Liver (tissue), 9 donors: ENCODE measurements around the gene DNAJB6. TPM values are rescaled to one million over a fixed set of nuclear protein-coding genes. Genes with fewer than 3 reads are reported as not detected.

Source experiments
- DNase-seq: peaks from one replicate; pipeline ENCODE4 v3.0.0-alpha.2; 2017; ENCODE audit warnings: low spot score
- H3K27ac ChIP-seq, 2 donors: one replicate each; pipeline ENCODE4 v1.7.0; 2013; ENCODE audit warnings: inconsistent platforms in 2 of 2, low read length in 2 of 2, control low read depth in 1 of 2, low read depth in 1 of 2, mild to moderate bottlenecking in 1 of 2
- H3K27me3 ChIP-seq, 4 donors: one replicate each; pipeline versions ENCODE4 v1.6.1 to v1.7.0; 2013; ENCODE audit warnings: low read length in 3 of 4, inconsistent platforms in 1 of 4, mild to moderate bottlenecking in 1 of 4, moderate library complexity in 1 of 4; ENCODE audit not compliant: control insufficient read depth in 4 of 4, insufficient read depth in 4 of 4
- H3K36me3 ChIP-seq, 4 donors: one replicate each; pipeline versions ENCODE4 v1.6.1 to v1.7.0; 2013; ENCODE audit warnings: low read length in 3 of 4, mild to moderate bottlenecking in 3 of 4, low read depth in 1 of 4, moderate library complexity in 1 of 4; ENCODE audit not compliant: control insufficient read depth in 4 of 4, insufficient read depth in 3 of 4
- H3K4me1 ChIP-seq, 4 donors: one replicate each; pipeline versions ENCODE4 v1.6.1 to v1.7.0; 2013; ENCODE audit warnings: low read length in 3 of 4, mild to moderate bottlenecking in 3 of 4, moderate library complexity in 1 of 4; ENCODE audit not compliant: control insufficient read depth in 4 of 4, insufficient read depth in 4 of 4
- H3K4me3 ChIP-seq, 3 donors: one replicate each; pipeline versions ENCODE4 v1.6.1 to v1.7.0; 2013; ENCODE audit warnings: low read length in 3 of 3, control low read depth in 1 of 3, low read depth in 1 of 3, mild to moderate bottlenecking in 1 of 3
- H3K9ac ChIP-seq, 2 donors: one replicate each; pipeline ENCODE4 v1.7.0; 2013; ENCODE audit warnings: low read length in 2 of 2, mild to moderate bottlenecking in 2 of 2, moderate library complexity in 2 of 2, control low read depth in 1 of 2, low read depth in 1 of 2
- H3K9me3 ChIP-seq, 4 donors: one replicate each; pipeline versions ENCODE4 v1.6.1 to v1.7.0; 2013; ENCODE audit warnings: low read length in 3 of 4; ENCODE audit not compliant: control insufficient read depth in 4 of 4
- ATF3 ChIP-seq: IDR thresholded peaks from 2 replicates; pipeline ENCODE4 v1.6.1; 2016; ENCODE audit warnings: antibody characterized with exemption
- CTCF ChIP-seq: fragments of 150-350 bp; IDR thresholded peaks from 2 replicates; pipeline ENCODE4 v1.5.1; 2017; ENCODE audit warnings: improper control_type of control experiment, low read depth, low read length; ENCODE audit not compliant: missing input control
- EGR1 ChIP-seq, 2 donors: IDR thresholded peaks; 2 replicates each; pipeline ENCODE4 v1.6.1; 2016 to 2018; ENCODE audit warnings: antibody characterized with exemption in 2 of 2, low read depth in 2 of 2
- FOXA1 ChIP-seq: IDR thresholded peaks from 2 replicates; pipeline ENCODE4 v1.6.1; 2016; ENCODE audit warnings: antibody characterized with exemption
- FOXA2 ChIP-seq: IDR thresholded peaks from 2 replicates; pipeline ENCODE4 v1.6.1; 2016; ENCODE audit warnings: antibody characterized with exemption
- GABPA ChIP-seq, 2 donors: IDR thresholded peaks in 1 of 2; conservative IDR thresholded peaks in 1 of 2; 2 replicates each; pipeline ENCODE4 v1.6.1; 2016; ENCODE audit warnings: antibody characterized with exemption in 2 of 2, mild to moderate bottlenecking in 1 of 2, moderate library complexity in 1 of 2
- HNF4A ChIP-seq, 2 donors: conservative IDR thresholded peaks; 2 replicates each; pipeline ENCODE4 v1.6.1; 2016; ENCODE audit warnings: antibody characterized with exemption in 2 of 2, mild to moderate bottlenecking in 2 of 2
- HNF4G ChIP-seq: IDR thresholded peaks from 2 replicates; pipeline ENCODE4 v1.6.1; 2016; ENCODE audit warnings: antibody characterized with exemption
- JUND ChIP-seq, 2 donors: IDR thresholded peaks; 2 replicates each; pipeline ENCODE4 v1.6.1; 2016; ENCODE audit warnings: antibody characterized with exemption in 2 of 2
- NR2F2 ChIP-seq: IDR thresholded peaks from 2 replicates; pipeline ENCODE4 v1.6.1; 2016; ENCODE audit warnings: antibody characterized with exemption
- RAD21 ChIP-seq, 2 donors: IDR thresholded peaks; 2 replicates each; pipeline ENCODE4 v1.6.1; 2016; ENCODE audit warnings: antibody characterized with exemption in 2 of 2, mild to moderate bottlenecking in 2 of 2
- REST ChIP-seq: IDR thresholded peaks from 2 replicates; pipeline ENCODE4 v1.6.1; 2016; ENCODE audit warnings: antibody characterized with exemption, mild to moderate bottlenecking
- RXRA ChIP-seq, 2 donors: IDR thresholded peaks; 2 replicates each; pipeline ENCODE4 v1.6.1; 2017 to 2018; ENCODE audit warnings: antibody characterized with exemption in 2 of 2, mild to moderate bottlenecking in 1 of 2
- SP1 ChIP-seq: IDR thresholded peaks from 2 replicates; pipeline ENCODE4 v1.6.1; 2018; ENCODE audit warnings: antibody characterized with exemption, mild to moderate bottlenecking
- TAF1 ChIP-seq: conservative IDR thresholded peaks from 2 replicates; pipeline ENCODE4 v1.6.1; 2016; ENCODE audit warnings: antibody characterized with exemption, mild to moderate bottlenecking
- YY1 ChIP-seq: IDR thresholded peaks from 2 replicates; pipeline ENCODE4 v1.6.1; 2016; ENCODE audit warnings: antibody characterized with exemption, mild to moderate bottlenecking
- ZBTB33 ChIP-seq: IDR thresholded peaks from 2 replicates; pipeline ENCODE4 v1.6.1; 2016; ENCODE audit warnings: antibody characterized with exemption
- WGBS: extraction: QIAGEN DNeasy Blood & Tissue Kit; methylation state at CpG from one replicate; pipeline ENCODE4 v1.1.7; 2013; 5-methylcytosine and 5-hydroxymethylcytosine counted together
- polyA plus RNA-seq, 2 donors: library from polyadenylated mRNA; stranded (reverse) in 1 of 2; unstranded in 1 of 2; fragments of 200-250 nt in 1 of 2; fragments of >200 nt in 1 of 2; fragmentation: Nextera tagmentation in 1 of 2; extraction: Ambion mirVana in 1 of 2; gene quantifications; one replicate each; pipeline versions ENCODE4 v1.2.1 to v1.2.3, GENCODE V29; 2013 to 2015
- total RNA-seq, 2 donors: library from RNA; depleted of rRNA; stranded (reverse); fragments of >200 nt; gene quantifications; one replicate each; pipeline ENCODE4 v1.2.3, GENCODE V29; 2014
- TF ChIP-seq, protein P1 (sequence below): IDR thresholded peaks from 2 replicates; pipeline ENCODE4 v1.6.1; 2016; ENCODE audit warnings: antibody characterized with exemption
- donor health status: healthy.
- donor health status: healthy.
- donor health status: healthy.
- donor health status: healthy.
- donor health status: healthy.

The DNAJB6 gene
- total and polyA plus RNA-seq, 4 donors = 26.5 to 46.6 (median 42.4) TPM

- no peaks in the 10 kb centered on the region for H3K4me1 ChIP-seq
- H3K27me3 ChIP-seq = no peaks in the 10 kb centered on the region
- H3K4me3 ChIP-seq = no peak overlapping the region
- H3K27ac ChIP-seq = no peak overlapping the region
- no peak overlapping the region for H3K9ac ChIP-seq
- no peaks in the 10 kb centered on the region for H3K9me3 ChIP-seq
- 90% methylated on average over 19 of the region's 19 CpGs for WGBS
- no peak for DNase-seq
- peaks cover 2 to 36% (median 5%) of the 10 kb centered on the region in 4 donors for H3K36me3 ChIP-seq
- TF ChIP-seq ATF3 (no peak), FOXA1 (no peak), HNF4A (conservative IDR thresholded peaks at IDR 0.05) (no peak), RAD21 (IDR thresholded peaks at IDR 0.05) (no peak), YY1 (no peak), SP1 (no peak), FOXA2 (no peak), ZBTB33 (no peak), TAF1 (no peak), RXRA (IDR thresholded peaks at IDR 0.05) (no peak)
- TF ChIP-seq, protein P1, sequence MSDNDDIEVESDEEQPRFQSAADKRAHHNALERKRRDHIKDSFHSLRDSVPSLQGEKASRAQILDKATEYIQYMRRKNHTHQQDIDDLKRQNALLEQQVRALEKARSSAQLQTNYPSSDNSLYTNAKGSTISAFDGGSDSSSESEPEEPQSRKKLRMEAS = no peak
Measured at GRCh38 chr7:157411580-157411979, 74.8 kb downstream of the DNAJB6 start.

GRCh38 chr7:157412021-157412443 is 75.2 kb downstream of the DNAJB6 start:
- Histone ChIP-seq H3K27ac (no peak overlapping the region), H3K4me3 (no peak overlapping the region), H3K9ac (no peak overlapping the region), H3K4me1 (no peaks in the 10 kb centered on the region), H3K27me3 (no peaks in the 10 kb centered on the region), H3K36me3 (peaks cover 0 to 39% (median 6%) of the 10 kb centered on the region in 4 donors), H3K9me3 (no peaks in the 10 kb centered on the region)
- no peak for DNase-seq
- no peak for TF ChIP-seq FOXA1
- no peak for TF ChIP-seq ATF3
- no peak for TF ChIP-seq HNF4G
- TF ChIP-seq FOXA2 = no peak
- TF ChIP-seq, protein P1 = no peak
- no peak for TF ChIP-seq HNF4A (conservative IDR thresholded peaks at IDR 0.05)
- no peak for TF ChIP-seq NR2F2
- no peak for TF ChIP-seq RAD21 (IDR thresholded peaks at IDR 0.05)
- TF ChIP-seq EGR1 (IDR thresholded peaks at IDR 0.05; ENCODE audit: low read depth in 2 of 2) = no peak
- no peak for TF ChIP-seq REST
- no peak for TF ChIP-seq SP1
- TF ChIP-seq CTCF = no peak
- TF ChIP-seq ZBTB33 = no peak
- no peak for TF ChIP-seq JUND (IDR thresholded peaks at IDR 0.05)
- no peak for TF ChIP-seq TAF1
- TF ChIP-seq YY1 = no peak
- TF ChIP-seq GABPA (IDR thresholded peaks at IDR 0.05 in 1 of 2, conservative IDR thresholded peaks at IDR 0.05 in 1 of 2) = no peak
- TF ChIP-seq RXRA (IDR thresholded peaks at IDR 0.05) = no peak
- 92% methylated on average over 11 of the region's 11 CpGs for WGBS
